NCI-H2196 (cell line): ENCODE measurements around the gene C1QTNF5.

Source experiments
- DNase-seq: peaks from one replicate; lab custom pipeline; 2025; ENCODE audit not compliant: unreplicated experiment; lab: John Stamatoyannopoulos, UW

Gene C1QTNF5

GRCh38 chr11:119297938-119298337, 42.7 kb downstream of the C1QTNF5 start:
- DNase-seq: no peak

DNA sequence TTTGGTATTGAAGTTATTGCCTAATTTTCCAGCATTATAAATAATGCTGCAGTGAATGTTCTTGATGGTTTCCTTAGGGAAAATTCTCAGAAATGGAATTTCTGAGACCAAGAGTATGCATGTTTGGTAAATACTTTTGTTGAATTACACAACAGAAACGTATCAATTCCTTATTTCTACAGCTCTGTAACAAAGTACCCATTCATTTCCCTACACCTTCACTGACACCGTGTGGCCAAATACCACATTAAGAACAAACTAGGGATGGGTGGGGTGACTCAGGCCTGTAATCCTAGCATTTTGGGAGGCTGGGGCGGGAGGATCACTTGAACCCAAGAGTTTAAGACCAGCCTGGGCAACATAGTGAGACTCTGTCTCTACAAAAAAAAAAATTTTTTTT, 45.5 kb downstream of the C1QTNF5 start:
- DNase-seq: no peak

DNA sequence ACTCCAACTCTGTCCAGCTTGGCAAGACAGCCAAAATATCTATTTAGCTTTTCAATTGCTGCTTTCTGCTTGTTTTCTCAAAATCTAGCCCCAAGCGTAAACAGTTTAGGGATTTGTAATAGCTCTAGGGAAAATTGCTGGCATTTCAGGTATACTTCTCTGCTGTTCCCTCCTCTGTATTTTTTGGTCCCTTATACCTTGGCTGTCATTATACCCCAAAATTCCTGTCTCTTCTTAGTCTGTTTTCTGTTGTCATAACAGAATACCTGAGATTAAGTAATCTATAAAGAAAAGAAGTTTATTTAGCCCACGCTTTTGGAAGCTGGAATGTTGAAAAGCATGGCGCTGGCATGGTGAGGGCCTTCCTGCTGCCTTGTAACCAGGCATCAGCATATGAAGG, 47.2 kb downstream of the C1QTNF5 start:
- DNase-seq: no peak

DNA sequence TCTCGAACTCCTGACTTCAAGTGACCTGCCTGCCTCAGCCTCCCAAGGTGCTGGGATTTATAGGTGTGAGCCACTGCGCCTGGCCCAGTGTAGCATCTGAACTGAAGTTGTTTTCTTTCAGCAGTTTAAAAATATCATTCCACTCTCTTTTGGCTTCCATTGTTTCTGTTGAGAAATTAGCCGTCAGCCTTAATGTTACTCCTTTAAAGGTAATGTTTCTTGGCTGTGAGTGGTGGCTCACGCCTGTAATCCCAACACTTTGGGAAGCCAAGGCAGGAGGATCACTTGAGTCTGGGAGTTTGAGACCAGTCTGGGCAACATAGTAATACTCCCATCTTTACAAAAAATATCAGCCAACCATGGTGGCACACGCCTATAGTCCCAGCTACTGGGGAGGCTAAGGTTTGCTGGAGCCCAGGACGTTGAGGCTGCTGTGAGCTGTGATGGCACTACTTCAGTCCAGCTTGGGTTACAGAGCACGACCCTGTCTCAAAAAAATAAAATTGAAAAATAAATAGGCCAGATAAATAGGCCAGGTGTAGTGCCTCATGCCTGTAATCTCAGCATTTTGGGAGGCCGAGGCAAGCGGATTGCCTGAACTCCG, 49.7 kb downstream of the C1QTNF5 start:
- DNase-seq: no peak
